HG02763 (cell line): ENCODE measurements around the gene CRACR2A.

Experiments
- ATAC-seq: cut with Tn5 transposase; IDR thresholded peaks from one replicate; pipeline ENCODE4 v1.9.1; 2021; ENCODE audit warnings: mild to moderate bottlenecking, moderate library complexity; ENCODE audit not compliant: unreplicated experiment

The CRACR2A gene

GRCh38 chr12:3752096-3752709, 706 bp downstream of the CRACR2A start:
- ATAC-seq, result peak; percentile 68

GRCh38 chr12:3751151-3752095, 1.5 kb downstream of the CRACR2A start:
- ATAC-seq, result no peak

- no peak for ATAC-seq
These were observed 2.3 kb downstream of the CRACR2A start for GRCh38 chr12:3750616-3751015.

DNA sequence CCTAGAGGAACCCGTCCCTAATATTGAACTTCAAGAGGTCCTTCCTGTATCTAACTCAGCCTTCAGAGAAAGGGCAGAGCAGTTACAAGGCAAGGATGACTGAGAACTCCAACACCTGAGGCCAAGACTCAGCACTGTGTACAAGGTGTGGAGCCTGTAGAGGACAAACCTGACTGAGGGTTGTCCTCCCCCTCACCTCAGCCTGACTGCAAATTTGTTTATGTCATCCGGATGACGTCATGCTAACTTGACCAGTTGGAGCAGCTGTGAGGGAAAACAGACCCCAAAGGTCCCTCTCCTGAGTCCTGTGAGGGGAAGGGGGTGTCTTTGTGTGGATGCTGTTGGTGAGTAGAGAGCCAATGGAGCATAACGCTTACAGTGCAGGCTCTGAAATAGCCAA, 4.3 kb downstream of the CRACR2A start:
- no peak for ATAC-seq

DNA sequence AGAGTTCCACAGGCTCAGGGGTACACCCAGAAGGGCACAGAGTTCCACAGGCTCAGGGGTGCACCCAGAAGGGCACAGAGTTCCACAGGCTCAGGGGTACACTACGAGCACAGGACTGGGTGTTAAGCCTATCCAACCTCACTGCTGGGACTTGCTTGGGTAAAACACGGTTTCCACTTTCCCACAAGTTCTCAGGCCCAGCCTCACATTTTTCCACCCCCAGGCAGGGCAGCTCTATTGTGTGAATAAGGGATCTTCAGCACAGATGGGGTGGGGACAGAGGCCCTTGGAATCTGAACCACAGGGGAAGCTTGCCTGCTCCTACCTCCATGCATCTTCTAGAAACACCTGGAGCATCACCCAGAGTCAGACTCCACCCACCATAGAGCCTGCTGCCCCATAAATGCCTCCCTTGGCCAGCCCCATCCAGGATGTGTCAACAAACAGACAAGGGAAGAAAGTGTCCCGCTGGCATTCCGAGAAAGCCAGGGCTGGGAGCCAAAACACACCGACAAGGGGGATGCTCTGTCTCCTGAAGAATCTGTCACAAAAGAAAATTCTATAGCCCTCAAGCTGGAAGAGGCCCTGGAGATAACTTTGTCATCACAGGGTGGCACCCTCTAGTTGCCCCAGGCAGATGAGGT, 4.8 kb downstream of the CRACR2A start:
- no peak for ATAC-seq

DNA sequence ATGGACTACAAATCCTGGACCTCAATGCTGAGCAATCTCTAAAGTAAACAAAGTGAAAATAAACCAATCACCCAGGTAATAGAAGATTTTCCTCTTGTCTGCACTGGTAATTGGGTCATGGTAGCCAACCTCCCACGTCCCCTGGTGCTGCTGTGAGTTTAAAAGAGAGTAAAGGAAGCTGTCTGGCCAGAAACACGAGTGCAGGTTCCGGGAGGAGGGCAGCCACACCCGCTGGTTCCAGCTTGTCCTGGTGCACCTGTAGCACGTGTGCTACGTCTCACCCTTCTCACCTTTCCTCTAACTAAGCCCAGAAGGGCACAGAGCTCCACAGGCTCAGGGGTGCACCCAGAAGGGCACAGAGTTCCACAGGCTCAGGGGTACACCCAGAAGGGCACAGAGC, 5.4 kb downstream of the CRACR2A start:
- ATAC-seq, result no peak

GRCh38 chr12:3746758-3747157, 6.2 kb downstream of the CRACR2A start:
- no peak for ATAC-seq

DNA sequence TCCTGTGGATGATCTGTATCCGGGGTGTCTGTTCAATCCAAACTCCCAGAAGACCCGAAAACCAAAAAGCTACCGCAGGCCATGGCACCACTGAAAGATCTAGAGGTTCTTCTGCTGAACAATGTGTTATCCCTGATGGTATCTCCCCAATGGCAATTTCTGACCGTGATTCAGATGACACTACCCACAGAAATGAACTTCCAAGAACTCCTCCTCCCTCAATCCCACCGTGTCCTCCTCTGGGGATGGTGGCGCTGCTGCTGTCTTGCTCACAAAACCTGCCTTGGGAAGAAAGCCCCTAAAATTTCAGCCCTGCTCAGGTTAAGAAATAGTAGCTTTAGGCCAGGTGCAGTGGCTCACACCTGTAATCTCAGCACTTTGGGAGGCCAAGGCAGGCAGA, 7.8 kb downstream of the CRACR2A start:
- no peak for ATAC-seq

GRCh38 chr12:3744229-3744901, 8.5 kb downstream of the CRACR2A start:
- no peak for ATAC-seq

GRCh38 chr12:3743803-3744202, 9.1 kb downstream of the CRACR2A start:
- ATAC-seq, result no peak

DNA sequence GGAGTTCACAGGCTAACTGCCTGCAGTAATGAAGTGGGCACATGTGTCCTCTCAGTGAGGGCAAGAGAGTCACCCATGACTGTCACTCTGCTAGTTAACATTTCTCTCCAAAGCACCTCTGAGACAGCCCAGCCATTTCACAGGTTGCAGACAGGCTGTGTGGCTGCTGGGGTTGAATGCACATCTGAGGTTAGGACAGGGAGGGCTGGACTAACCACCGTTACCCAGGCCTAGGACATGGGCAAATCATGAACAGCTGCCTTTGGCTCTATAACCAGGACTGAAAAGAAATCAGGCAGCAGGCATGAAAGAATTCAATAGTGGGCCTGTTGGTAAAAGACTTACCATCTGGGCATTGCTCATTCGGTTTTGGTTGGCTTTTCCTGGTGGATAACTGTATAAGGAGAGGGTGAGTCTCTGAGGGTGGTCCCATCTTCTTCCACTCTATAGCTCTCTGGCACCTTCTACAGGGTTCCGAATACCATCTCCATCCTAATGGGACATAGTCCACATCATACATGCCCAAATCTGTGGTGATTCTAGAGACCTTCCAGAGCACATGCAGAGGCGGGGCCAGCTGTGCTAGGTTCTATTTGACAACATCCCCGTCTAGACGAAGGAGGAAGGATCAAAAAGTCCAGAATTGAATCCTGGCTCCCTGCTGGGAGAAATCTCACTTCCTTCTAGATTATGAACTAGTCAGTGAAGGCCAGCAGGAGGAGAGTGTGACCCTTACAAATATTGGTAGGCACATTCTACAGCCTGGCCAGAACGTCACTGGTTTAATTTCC, 10.8 kb downstream of the CRACR2A start:
- ATAC-seq, result no peak

GRCh38 chr12:3740480-3741231, 12.3 kb downstream of the CRACR2A start:
- ATAC-seq, result no peak

- ATAC-seq, result no peak
These were observed 17.5 kb downstream of the CRACR2A start for GRCh38 chr12:3735432-3735831.

DNA sequence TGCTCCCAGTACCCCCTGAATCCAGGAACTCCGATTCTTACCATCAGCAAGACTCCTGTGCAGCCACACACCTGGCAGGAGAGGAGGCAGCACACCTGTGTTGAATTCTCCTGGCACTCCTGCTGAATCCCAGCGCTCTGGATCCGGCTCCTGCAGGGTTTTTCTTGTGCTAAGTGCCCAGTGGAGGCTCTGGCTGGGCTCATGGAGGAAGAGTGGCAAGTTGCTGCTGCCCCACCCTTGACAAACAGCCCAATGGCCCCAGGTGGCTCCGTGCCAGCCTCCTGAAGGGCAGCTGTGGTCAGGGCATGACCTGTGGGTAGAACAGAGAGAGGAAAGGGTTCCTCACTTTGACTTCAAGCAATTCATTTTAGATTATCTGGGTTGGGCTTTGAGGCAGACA, 20.0 kb downstream of the CRACR2A start:
- no peak for ATAC-seq

DNA sequence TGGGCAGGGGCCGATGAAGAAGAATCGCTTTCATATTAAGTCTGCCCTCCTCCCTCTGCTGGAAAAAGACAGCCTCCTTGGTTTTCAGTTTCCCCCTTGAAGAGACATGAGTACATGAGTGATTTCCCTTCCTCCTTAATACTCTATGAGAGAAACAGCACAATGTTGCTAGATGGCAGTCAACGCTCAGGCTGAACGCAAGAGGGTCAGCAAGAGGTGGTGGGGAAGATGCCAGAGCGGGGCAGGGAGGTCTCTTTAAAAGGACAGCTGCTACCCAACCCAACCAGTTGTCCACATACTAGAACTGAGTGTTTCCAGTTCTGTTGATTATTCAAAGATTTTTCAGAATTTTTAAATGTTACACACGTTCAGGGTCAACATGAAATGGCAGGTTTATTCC, 22.8 kb downstream of the CRACR2A start:
- ATAC-seq, result no peak

GRCh38 chr12:3728686-3729085, 24.2 kb downstream of the CRACR2A start:
- ATAC-seq, result no peak

GRCh38 chr12:3727877-3728632, 24.9 kb downstream of the CRACR2A start:
- ATAC-seq, result no peak

DNA sequence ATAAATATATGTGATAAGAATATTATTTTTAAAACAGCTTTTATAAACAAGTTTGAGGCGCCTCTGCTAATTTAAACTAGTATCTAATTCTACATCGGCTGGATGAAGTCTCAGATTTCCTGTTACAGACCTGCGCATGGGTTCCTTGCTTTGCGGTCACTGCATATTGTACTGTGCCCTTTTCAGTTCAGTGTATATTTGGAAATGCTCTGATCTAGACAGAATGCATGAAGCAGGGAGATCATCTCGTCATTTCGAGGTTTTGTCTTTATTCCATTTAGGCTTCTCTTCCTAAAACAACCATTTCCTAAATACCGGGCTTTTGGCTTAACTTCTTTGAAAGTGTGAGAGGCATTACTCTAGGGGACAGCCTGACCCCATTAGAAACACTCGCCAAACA, 25.6 kb downstream of the CRACR2A start:
- no peak for ATAC-seq

- ATAC-seq, result no peak
These were observed 26.5 kb downstream of the CRACR2A start for GRCh38 chr12:3726456-3726855.
